ENCODE data around the gene RPL26. TPM values are rescaled to one million over a fixed set of nuclear protein-coding genes. Genes with fewer than 3 reads are reported as not detected.
A peak's percentile ranks its signal among the peaks of the same experiment; 100 is the strongest.

Gene RPL26
- total and polyA plus RNA-seq, 2 donors (not counting 1 experiment from before 2014, with no cell fraction given): 2,684 to 4,449 TPM

GRCh38 chr17:8417806-8418205, 34.8 kb upstream of the RPL26 start:
- Mint-ChIP-seq H3K27ac (no peak overlapping the region), H3K9me3 (ENCODE audit: insufficient read depth) (no peaks in the 10 kb centered on the region), H3K4me3 (no peak overlapping the region), H3K27me3 (peaks cover 51% of the 10 kb centered on the region), H3K4me1 (no peaks in the 10 kb centered on the region)
- no peak for ATAC-seq (ENCODE audit: low read depth)
- H3K36me3 ChIP-seq (replicated peaks in 1 of 2; ENCODE audit: control extremely low read depth in 1 of 2, control insufficient read depth in 1 of 2, extremely low read depth in 1 of 2, insufficient read depth in 2 of 2, low read length in 1 of 2): no peaks in the 10 kb centered on the region
- H3K27ac ChIP-seq (ENCODE audit: low read length in 2 of 2): no peak overlapping the region
- intact Hi-C loops (cut with micrococcal nuclease): no loop called here
- TF ChIP-seq CTCF (IDR thresholded peaks at IDR 0.05) (no peak), EZH2 (IDR thresholded peaks at IDR 0.05; ENCODE audit: borderline replicate concordance, insufficient read depth, low read depth, low read length, poor library complexity, severe bottlenecking) (no peak)
- CTCF ChIA-PET: interaction anchor here (1.0 kb wide), 1 partner anchor 38 kb away, joined by 3 read pairs; no protein-coding TSS in a partner anchor
- no peak overlapping the region for H2AFZ ChIP-seq (ENCODE audit: insufficient read depth, low read depth, low read length, poor library complexity, severe bottlenecking)
- peaks cover 0 to 4% (median 0%) of the 10 kb centered on the region in 3 donors for H3K9me3 ChIP-seq (ENCODE audit: control extremely low read depth in 1 of 3, control insufficient read depth in 2 of 3, insufficient read depth in 1 of 3, low read length in 2 of 3)
- H3K9ac ChIP-seq (ENCODE audit: low read length): no peak overlapping the region
- H3K79me2 ChIP-seq (ENCODE audit: control insufficient read depth, insufficient read depth, low read length): no peaks in the 10 kb centered on the region
- no peaks in the 10 kb centered on the region for H3K4me1 ChIP-seq (ENCODE audit: control insufficient read depth in 2 of 2, insufficient read depth in 2 of 2, low read length in 2 of 2)
- no peak for DNase-seq
- peaks cover 0 to 15% (median 10%) of the 10 kb centered on the region in 4 experiments for H3K27me3 ChIP-seq (replicated peaks in 1 of 4; ENCODE audit: control extremely low read depth in 1 of 4, control insufficient read depth in 3 of 4, insufficient read depth in 4 of 4, low read length in 3 of 4)
- H3K4me2 ChIP-seq (replicated peaks; ENCODE audit: low read depth, low read length, poor library complexity, severe bottlenecking): no peak overlapping the region
- H4K20me1 ChIP-seq (ENCODE audit: control insufficient read depth, insufficient read depth, low read length, poor library complexity, severe bottlenecking): no peaks in the 10 kb centered on the region
- 97% methylated on average over 3 of the region's 4 CpGs for WGBS (ENCODE audit: insufficient coverage)
- POLR2A ChIA-PET: no interaction called here
- peak overlapping the region in 1 of 5 experiments; percentile 52 for H3K4me3 ChIP-seq (ENCODE audit: control extremely low read depth in 1 of 5, extremely low read depth in 1 of 5, insufficient read depth in 1 of 5, low read depth in 2 of 5, low read length in 4 of 5)

GRCh38 chr17:8413938-8414337, 30.9 kb upstream of the RPL26 start:
- Histone ChIP-seq H3K79me2 (ENCODE audit: control insufficient read depth, insufficient read depth, low read length) (no peaks in the 10 kb centered on the region), H2AFZ (ENCODE audit: insufficient read depth, low read depth, low read length, poor library complexity, severe bottlenecking) (no peak overlapping the region), H3K4me1 (ENCODE audit: control insufficient read depth in 2 of 2, insufficient read depth in 2 of 2, low read length in 2 of 2) (peaks cover 0 to 5% of the 10 kb centered on the region in 2 donors), H3K27me3 (replicated peaks in 1 of 4; ENCODE audit: control extremely low read depth in 1 of 4, control insufficient read depth in 3 of 4, insufficient read depth in 4 of 4, low read length in 3 of 4) (peaks cover 0 to 22% (median 11%) of the 10 kb centered on the region in 4 experiments), H3K4me2 (replicated peaks; ENCODE audit: low read depth, low read length, poor library complexity, severe bottlenecking) (no peak overlapping the region), H3K9ac (ENCODE audit: low read length) (no peak overlapping the region), H3K9me3 (ENCODE audit: control extremely low read depth in 1 of 3, control insufficient read depth in 2 of 3, insufficient read depth in 1 of 3, low read length in 2 of 3) (peaks cover 0 to 4% (median 0%) of the 10 kb centered on the region in 3 donors), H3K4me3 (ENCODE audit: control extremely low read depth in 1 of 5, extremely low read depth in 1 of 5, insufficient read depth in 1 of 5, low read depth in 2 of 5, low read length in 4 of 5) (peak overlapping the region in 1 of 5 experiments; percentile 70), H3K36me3 (replicated peaks in 1 of 2; ENCODE audit: control extremely low read depth in 1 of 2, control insufficient read depth in 1 of 2, extremely low read depth in 1 of 2, insufficient read depth in 2 of 2, low read length in 1 of 2) (no peaks in the 10 kb centered on the region), H4K20me1 (ENCODE audit: control insufficient read depth, insufficient read depth, low read length, poor library complexity, severe bottlenecking) (no peaks in the 10 kb centered on the region), H3K27ac (ENCODE audit: low read length in 2 of 2) (no peak overlapping the region)
- intact Hi-C loops (cut with micrococcal nuclease): no loop called here
- DNase-seq (no peak), ATAC-seq (ENCODE audit: low read depth) (no peak)
- TF ChIP-seq EZH2 (IDR thresholded peaks at IDR 0.05; ENCODE audit: borderline replicate concordance, insufficient read depth, low read depth, low read length, poor library complexity, severe bottlenecking): no peak
- TF ChIP-seq CTCF (IDR thresholded peaks at IDR 0.05): no peak
- ChIA-PET POLR2A (no interaction called here), CTCF (interaction anchor here (1.5 kb wide), 1 partner anchor 332 kb away, joined by 4 read pairs; no protein-coding TSS in a partner anchor)
- Mint-ChIP-seq H3K27ac (no peak overlapping the region), H3K4me3 (no peak overlapping the region), H3K27me3 (peaks cover 38% of the 10 kb centered on the region), H3K4me1 (peaks cover 4% of the 10 kb centered on the region), H3K9me3 (ENCODE audit: insufficient read depth) (no peaks in the 10 kb centered on the region)
